Measurements from ENCODE around the gene STARD9. TPM values are rescaled to one million over a fixed set of nuclear protein-coding genes. Genes with fewer than 3 reads are reported as not detected.

Gene STARD9
- total RNA-seq, 4 donors from 2014 or later: 1.6 to 3.5 (median 2.0) TPM

DNA sequence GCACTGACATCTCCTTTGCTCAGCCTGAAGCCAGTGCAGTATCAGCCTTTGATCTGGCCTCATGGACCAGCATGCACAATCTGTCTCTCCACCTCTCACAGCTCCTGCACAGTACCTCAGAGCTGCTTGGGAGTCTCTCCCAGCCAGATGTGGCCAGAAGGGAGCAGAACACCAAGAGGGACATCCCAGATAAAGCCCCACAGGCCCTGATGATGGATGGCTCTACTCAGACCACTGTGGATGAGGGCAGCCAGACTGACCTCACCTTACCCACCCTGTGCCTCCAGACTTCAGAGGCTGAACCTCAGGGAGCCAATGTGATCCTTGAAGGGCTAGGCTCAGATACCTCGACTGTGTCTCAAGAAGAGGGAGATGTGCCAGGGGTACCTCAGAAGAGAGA is 117.1 kb downstream of the STARD9 start:
- Histone ChIP-seq H3K27me3 (no peaks in the 10 kb centered on the region), H3K36me3 (peaks cover 0 to 3% of the 10 kb centered on the region in 2 donors), H3K9me3 (no peaks in the 10 kb centered on the region), H3K4me1 (no peaks in the 10 kb centered on the region), H3K4me3 (no peak overlapping the region), H3K27ac (no peak overlapping the region)
- ATAC-seq (no peak), DNase-seq (no peak)
- intact Hi-C loops (cut with DNase I; ENCODE audit: low total_unique reads) (no loop called here), in situ Hi-C loops (cut with MboI; ENCODE audit: low sequenced_read_pairs in 4 of 4) (no loop called here)
- TF ChIP-seq POLR2A (IDR thresholded peaks at IDR 0.05): no peak
- TF ChIP-seq, protein P1, sequence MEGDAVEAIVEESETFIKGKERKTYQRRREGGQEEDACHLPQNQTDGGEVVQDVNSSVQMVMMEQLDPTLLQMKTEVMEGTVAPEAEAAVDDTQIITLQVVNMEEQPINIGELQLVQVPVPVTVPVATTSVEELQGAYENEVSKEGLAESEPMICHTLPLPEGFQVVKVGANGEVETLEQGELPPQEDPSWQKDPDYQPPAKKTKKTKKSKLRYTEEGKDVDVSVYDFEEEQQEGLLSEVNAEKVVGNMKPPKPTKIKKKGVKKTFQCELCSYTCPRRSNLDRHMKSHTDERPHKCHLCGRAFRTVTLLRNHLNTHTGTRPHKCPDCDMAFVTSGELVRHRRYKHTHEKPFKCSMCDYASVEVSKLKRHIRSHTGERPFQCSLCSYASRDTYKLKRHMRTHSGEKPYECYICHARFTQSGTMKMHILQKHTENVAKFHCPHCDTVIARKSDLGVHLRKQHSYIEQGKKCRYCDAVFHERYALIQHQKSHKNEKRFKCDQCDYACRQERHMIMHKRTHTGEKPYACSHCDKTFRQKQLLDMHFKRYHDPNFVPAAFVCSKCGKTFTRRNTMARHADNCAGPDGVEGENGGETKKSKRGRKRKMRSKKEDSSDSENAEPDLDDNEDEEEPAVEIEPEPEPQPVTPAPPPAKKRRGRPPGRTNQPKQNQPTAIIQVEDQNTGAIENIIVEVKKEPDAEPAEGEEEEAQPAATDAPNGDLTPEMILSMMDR (IDR thresholded peaks at IDR 0.05 in 4 of 5, conservative IDR thresholded peaks at IDR 0.05 in 1 of 5): no peak

DNA sequence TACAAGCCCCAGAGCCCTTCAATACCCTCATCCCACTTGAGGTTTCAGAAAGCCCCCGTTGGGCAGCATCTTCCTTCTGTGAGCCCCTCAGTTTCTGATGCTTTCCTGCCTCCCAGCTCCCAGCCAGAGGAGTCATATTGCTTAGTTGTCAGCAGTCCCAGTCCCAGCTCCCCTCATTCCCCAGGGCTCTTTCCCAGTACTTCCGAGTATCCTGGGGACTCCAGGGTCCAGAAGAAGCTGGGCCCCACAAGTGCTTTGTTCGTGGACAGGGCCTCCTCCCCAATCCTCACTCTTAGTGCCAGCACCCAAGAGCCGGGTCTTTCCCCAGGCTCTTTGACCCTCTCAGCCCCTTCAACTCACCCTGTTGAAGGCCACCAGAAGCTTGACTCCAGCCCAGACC is 117.6 kb downstream of the STARD9 start:
- in situ Hi-C loops (cut with MboI; ENCODE audit: low sequenced_read_pairs in 4 of 4) (no loop called here), intact Hi-C loops (cut with DNase I; ENCODE audit: low total_unique reads) (no loop called here)
- Histone ChIP-seq H3K9me3 (no peaks in the 10 kb centered on the region), H3K27me3 (no peaks in the 10 kb centered on the region), H3K4me1 (no peaks in the 10 kb centered on the region), H3K4me3 (no peak overlapping the region), H3K27ac (no peak overlapping the region), H3K36me3 (peaks cover 0 to 3% of the 10 kb centered on the region in 2 donors)
- ATAC-seq (no peak), DNase-seq (no peak)
- TF ChIP-seq POLR2A (IDR thresholded peaks at IDR 0.05): no peak
- TF ChIP-seq, protein P1 (IDR thresholded peaks at IDR 0.05 in 4 of 5, conservative IDR thresholded peaks at IDR 0.05 in 1 of 5): no peak

DNA sequence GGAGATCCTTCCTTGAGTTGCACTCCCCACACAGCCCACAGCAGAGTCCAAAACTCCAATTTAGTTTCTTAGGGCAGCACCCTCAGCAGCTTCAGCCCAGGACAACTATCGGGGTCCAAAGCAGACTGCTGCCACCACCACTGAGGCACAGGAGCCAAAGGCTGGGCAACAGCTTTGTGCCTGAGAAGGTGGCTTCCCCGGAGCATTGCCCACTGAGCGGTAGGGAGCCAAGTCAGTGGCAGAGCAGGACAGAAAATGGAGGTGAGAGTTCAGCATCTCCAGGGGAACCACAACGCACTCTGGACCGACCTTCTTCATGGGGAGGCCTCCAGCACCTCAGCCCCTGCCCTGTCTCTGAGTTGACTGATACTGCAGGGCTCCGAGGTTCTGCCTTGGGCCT is 118.1 kb downstream of the STARD9 start:
- Histone ChIP-seq H3K27ac (no peak overlapping the region), H3K4me1 (no peaks in the 10 kb centered on the region), H3K36me3 (peaks cover 0 to 3% of the 10 kb centered on the region in 2 donors), H3K9me3 (no peaks in the 10 kb centered on the region), H3K27me3 (no peaks in the 10 kb centered on the region), H3K4me3 (no peak overlapping the region)
- intact Hi-C loops (cut with DNase I; ENCODE audit: low total_unique reads) (no loop called here), in situ Hi-C loops (cut with MboI; ENCODE audit: low sequenced_read_pairs in 4 of 4) (no loop called here)
- no peak for TF ChIP-seq POLR2A (IDR thresholded peaks at IDR 0.05)
- TF ChIP-seq, protein P1 (IDR thresholded peaks at IDR 0.05 in 4 of 5, conservative IDR thresholded peaks at IDR 0.05 in 1 of 5): no peak
- ATAC-seq (no peak), DNase-seq (no peak)

DNA sequence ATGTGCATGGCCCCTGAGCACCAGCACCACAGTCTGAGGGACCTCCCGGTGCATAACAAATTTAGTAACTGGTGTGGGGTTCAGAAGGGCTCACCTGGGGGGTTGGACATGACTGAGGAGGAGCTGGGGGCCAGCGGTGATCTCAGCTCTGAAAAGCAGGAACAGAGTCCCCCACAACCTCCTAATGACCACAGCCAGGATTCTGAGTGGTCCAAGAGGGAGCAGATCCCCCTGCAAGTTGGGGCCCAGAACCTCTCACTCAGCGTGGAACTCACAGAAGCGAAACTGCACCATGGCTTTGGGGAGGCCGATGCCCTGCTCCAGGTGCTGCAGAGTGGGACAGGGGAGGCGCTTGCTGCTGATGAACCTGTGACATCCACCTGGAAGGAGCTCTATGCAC is 118.5 kb downstream of the STARD9 start:
- intact Hi-C loops (cut with DNase I; ENCODE audit: low total_unique reads) (no loop called here), in situ Hi-C loops (cut with MboI; ENCODE audit: low sequenced_read_pairs in 4 of 4) (no loop called here)
- H3K4me3 ChIP-seq: no peak overlapping the region
- no peaks in the 10 kb centered on the region for H3K27me3 ChIP-seq
- no peaks in the 10 kb centered on the region for H3K4me1 ChIP-seq
- peaks cover 0 to 3% of the 10 kb centered on the region in 2 donors for H3K36me3 ChIP-seq
- H3K9me3 ChIP-seq: no peaks in the 10 kb centered on the region
- TF ChIP-seq, protein P1 (IDR thresholded peaks at IDR 0.05 in 4 of 5, conservative IDR thresholded peaks at IDR 0.05 in 1 of 5): no peak
- no peak for TF ChIP-seq POLR2A (IDR thresholded peaks at IDR 0.05)
- ATAC-seq: no peak
- no peak for DNase-seq
- H3K27ac ChIP-seq: no peak overlapping the region

DNA sequence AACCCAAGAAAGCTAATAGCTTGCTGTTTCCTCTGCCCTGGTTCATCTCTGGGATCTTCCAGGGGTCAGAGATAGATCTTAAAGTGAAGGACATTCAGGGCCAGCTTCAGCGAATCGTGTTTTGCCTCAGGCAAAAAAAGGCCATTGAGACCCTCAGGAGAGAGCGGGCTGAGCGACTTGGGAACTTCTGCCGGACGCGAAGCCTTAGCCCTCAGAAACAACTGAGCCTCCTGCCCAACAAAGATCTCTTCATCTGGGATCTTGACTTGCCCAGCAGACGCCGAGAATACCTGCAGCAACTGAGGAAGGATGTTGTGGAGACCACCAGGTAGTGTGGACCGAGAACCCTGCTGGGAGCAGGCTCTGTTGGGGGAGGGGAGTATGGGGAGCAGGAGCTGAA is 119.0 kb downstream of the STARD9 start:
- ATAC-seq (no peak), DNase-seq (no peak)
- no peaks in the 10 kb centered on the region for H3K4me1 ChIP-seq
- H3K4me3 ChIP-seq: no peak overlapping the region
- no peaks in the 10 kb centered on the region for H3K9me3 ChIP-seq
- H3K36me3 ChIP-seq: peaks cover 0 to 3% of the 10 kb centered on the region in 2 donors
- H3K27ac ChIP-seq: no peak overlapping the region
- TF ChIP-seq, protein P1 (IDR thresholded peaks at IDR 0.05 in 4 of 5, conservative IDR thresholded peaks at IDR 0.05 in 1 of 5): no peak
- TF ChIP-seq POLR2A (IDR thresholded peaks at IDR 0.05): no peak
- in situ Hi-C loops (cut with MboI; ENCODE audit: low sequenced_read_pairs in 4 of 4): no loop called here
- intact Hi-C loops (cut with DNase I; ENCODE audit: low total_unique reads): no loop called here
- H3K27me3 ChIP-seq: no peaks in the 10 kb centered on the region

Data from gastrocnemius medialis (tissue), 4 donors.